H9 (cell line): ENCODE measurements around the gene NTRK3. TPM values are rescaled to one million over a fixed set of nuclear protein-coding genes. Genes with fewer than 3 reads are reported as not detected.
A peak's percentile ranks its signal among the peaks of the same experiment; 100 is the strongest.

Experiments
- DNase-seq: peaks from one replicate; pipeline ENCODE4 v3.0.0-alpha.2; 2017
- H2AFZ ChIP-seq: one replicate; pipeline ENCODE4 v1.6.1; 2013; ENCODE audit warnings: mild to moderate bottlenecking, low read length, control low read depth, moderate library complexity
- H2AK5ac ChIP-seq: 2 replicates; pipeline ENCODE4 v1.6.1; 2013; ENCODE audit warnings: low read length, control low read depth, mixed read lengths; ENCODE audit not compliant: insufficient read length
- H2BK120ac ChIP-seq: one replicate; pipeline ENCODE4 v1.6.1; 2013; ENCODE audit warnings: low read depth, mild to moderate bottlenecking, low read length, control low read depth, inconsistent platforms; ENCODE audit not compliant: poor library complexity, severe bottlenecking
- H2BK12ac ChIP-seq: 2 replicates; pipeline ENCODE4 v1.6.1; 2013; ENCODE audit warnings: low read length, control low read depth, mixed read lengths, low read depth; ENCODE audit not compliant: insufficient read length
- H2BK15ac ChIP-seq: 2 replicates; pipeline ENCODE4 v1.6.1; 2013; ENCODE audit warnings: low read depth, low read length, control low read depth
- H2BK20ac ChIP-seq: one replicate; pipeline ENCODE4 v1.6.1; 2013; ENCODE audit warnings: low read depth, mild to moderate bottlenecking, low read length, control low read depth, inconsistent platforms; ENCODE audit not compliant: poor library complexity, severe bottlenecking
- H2BK5ac ChIP-seq: 2 replicates; pipeline ENCODE4 v1.6.1; 2013; ENCODE audit warnings: low read length, control low read depth, mixed read lengths; ENCODE audit not compliant: insufficient read length
- H3K14ac ChIP-seq: 2 replicates; pipeline ENCODE4 v1.6.1; 2013; ENCODE audit warnings: low read length, control low read depth; ENCODE audit not compliant: insufficient read depth
- H3K18ac ChIP-seq: 2 replicates; pipeline ENCODE4 v1.6.1; 2013; ENCODE audit warnings: low read depth, mild to moderate bottlenecking, mixed read lengths, low read length, control low read depth; ENCODE audit not compliant: insufficient read length
- H3K23ac ChIP-seq: 2 replicates; pipeline ENCODE4 v1.6.1; 2013; ENCODE audit warnings: low read length, control low read depth, mixed read lengths, low read depth; ENCODE audit not compliant: insufficient read length
- H3K23me2 ChIP-seq: 2 replicates; pipeline ENCODE4 v1.6.1; 2013; ENCODE audit warnings: low read depth, mild to moderate bottlenecking, mixed read lengths, low read length, control low read depth; ENCODE audit not compliant: insufficient read length, poor library complexity, severe bottlenecking
- H3K27ac ChIP-seq: 2 replicates; pipeline ENCODE4 v1.5.1; 2013; ENCODE audit warnings: low read length, control low read depth, mixed read lengths, low read depth; ENCODE audit not compliant: insufficient read length
- H3K27me3 ChIP-seq: 2 replicates; pipeline ENCODE4 v1.6.1; 2013; ENCODE audit warnings: low read length, control low read depth, inconsistent platforms; ENCODE audit not compliant: insufficient read depth
- H3K4ac ChIP-seq: 2 replicates; pipeline ENCODE4 v1.6.1; 2013; ENCODE audit warnings: low read depth, mild to moderate bottlenecking, control low read depth, inconsistent platforms, low read length, moderate library complexity
- H3K4me1 ChIP-seq: 2 replicates; pipeline ENCODE4 v1.6.1; 2013; ENCODE audit warnings: low read length, control low read depth, inconsistent platforms; ENCODE audit not compliant: insufficient read depth
- H3K4me2 ChIP-seq: 2 replicates; pipeline ENCODE4 v1.6.1; 2013; ENCODE audit warnings: low read length, control low read depth, mixed read lengths; ENCODE audit not compliant: insufficient read length, insufficient read depth
- H3K56ac ChIP-seq: 2 replicates; pipeline ENCODE4 v1.6.1; 2013; ENCODE audit warnings: low read depth, mild to moderate bottlenecking, mixed read lengths, low read length, control low read depth; ENCODE audit not compliant: insufficient read length
- H3K79me1 ChIP-seq: 2 replicates; pipeline ENCODE4 v1.6.1; 2013; ENCODE audit warnings: low read depth, mild to moderate bottlenecking, moderate library complexity, low read length, control low read depth, inconsistent platforms; ENCODE audit not compliant: insufficient read depth, poor library complexity, severe bottlenecking
- H3K79me2 ChIP-seq: 2 replicates; pipeline ENCODE4 v1.6.1; 2013; ENCODE audit warnings: low read length, control low read depth, inconsistent platforms; ENCODE audit not compliant: insufficient read depth
- H3K9ac ChIP-seq: 2 replicates; pipeline ENCODE4 v1.6.1; 2013; ENCODE audit warnings: low read length, control low read depth, mixed read lengths; ENCODE audit not compliant: insufficient read length; ENCODE audit errors: extremely low read depth
- H3K9me3 ChIP-seq: one replicate; pipeline ENCODE4 v1.6.1; 2013; ENCODE audit warnings: low read depth, low read length, inconsistent platforms; ENCODE audit not compliant: control insufficient read depth
- H3T11ph ChIP-seq: one replicate; pipeline ENCODE4 v1.6.1; 2013; ENCODE audit warnings: mild to moderate bottlenecking, low read length, control low read depth, inconsistent platforms
- H4K20me1 ChIP-seq: one replicate; pipeline ENCODE4 v1.6.1; 2013; ENCODE audit not compliant: control insufficient read depth, insufficient read length, insufficient read depth
- H4K5ac ChIP-seq: 2 replicates; pipeline ENCODE4 v1.6.1; 2013; ENCODE audit warnings: low read depth, mild to moderate bottlenecking, mixed read lengths, low read length, control low read depth; ENCODE audit not compliant: insufficient read length
- H4K8ac ChIP-seq: replicated peaks from 2 replicates; pipeline ENCODE4 v1.6.1; 2013; ENCODE audit warnings: low read length, control low read depth, mixed read lengths, low read depth; ENCODE audit not compliant: insufficient read length
- H4K91ac ChIP-seq: 2 replicates; pipeline ENCODE4 v1.6.1; 2013; ENCODE audit warnings: low read depth, mild to moderate bottlenecking, moderate library complexity, mixed read lengths, low read length, control low read depth; ENCODE audit not compliant: insufficient read length
- H3K27ac Mint-ChIP-seq, 3 experiments: 2 replicates in 2 of 3; 3 replicates in 1 of 3; pipeline ENCODE4 v1.8.0; 2020 to 2021; ENCODE audit warnings: mixed read lengths in 3 of 3, mild to moderate bottlenecking in 1 of 3, moderate library complexity in 1 of 3
- H3K27me3 Mint-ChIP-seq: 2 replicates; pipeline ENCODE4 v1.8.0; 2021; ENCODE audit warnings: low read depth, mild to moderate bottlenecking, moderate library complexity, mixed read lengths
- H3K36me3 Mint-ChIP-seq, 3 experiments: 2 replicates in 2 of 3; 3 replicates in 1 of 3; pipeline ENCODE4 v1.8.0; 2020 to 2021; ENCODE audit warnings: low read depth in 3 of 3, mixed read lengths in 3 of 3; ENCODE audit not compliant: insufficient read depth in 1 of 3
- H3K4me1 Mint-ChIP-seq, 2 experiments: 2 replicates each; pipeline ENCODE4 v1.8.0; 2020; ENCODE audit warnings: mixed read lengths in 2 of 2
- H3K4me3 Mint-ChIP-seq, 2 experiments: 2 replicates in 1 of 2; 3 replicates in 1 of 2; pipeline ENCODE4 v1.8.0; 2020 to 2021; ENCODE audit warnings: mild to moderate bottlenecking in 2 of 2, mixed read lengths in 2 of 2, moderate library complexity in 1 of 2
- H3K9me3 Mint-ChIP-seq, 2 experiments: 2 replicates in 1 of 2; 3 replicates in 1 of 2; pipeline ENCODE4 v1.8.0; 2020; ENCODE audit warnings: mild to moderate bottlenecking in 2 of 2, mixed read lengths in 2 of 2, moderate library complexity in 1 of 2
- CTCF ChIP-seq: fragments of 200-600 bp; sonication (generic); conservative IDR thresholded peaks from 3 replicates; pipeline ENCODE4 v1.8.0; 2021; ENCODE audit warnings: antibody characterized with exemption, mild to moderate bottlenecking
- WGBS: extraction: QIAGEN DNeasy Blood & Tissue Kit; methylation state at CpG from one replicate; pipeline ENCODE4 v1.1.7; 2013; ENCODE audit warnings: missing lambda C conversion rate, low lambda C conversion rate, mixed read lengths; ENCODE audit not compliant: insufficient read length; ENCODE audit errors: extremely low coverage; 5-methylcytosine and 5-hydroxymethylcytosine counted together
- total RNA-seq: library from RNA; stranded (reverse); gene quantifications from 2 replicates; pipeline ENCODE4 v1.2.1, GENCODE V29; 2021

NTRK3 gene
- total RNA-seq, 1 experiment from 2014 or later = 2.5 TPM

- Mint-ChIP-seq H3K4me1 (peaks cover 8 to 12% of the 10 kb centered on the region in 2 experiments), H3K9me3 (peaks cover 0 to 3% of the 10 kb centered on the region in 2 experiments; a peak in 3 of 5 replicates), H3K36me3 (peaks cover 0 to 8% (median 3%) of the 10 kb centered on the region in 3 experiments; a peak in 3 of 7 replicates), H3K27me3 (peaks cover 11% of the 10 kb centered on the region), H3K27ac (no peak overlapping the region; a peak in 1 of 7 replicates), H3K4me3 (no peak overlapping the region)
- no peak overlapping the region for H4K5ac ChIP-seq
- no peak overlapping the region for H3K23ac ChIP-seq
- H2BK20ac ChIP-seq = no peak overlapping the region
- H3T11ph ChIP-seq = no peak overlapping the region
- no peak overlapping the region for H3K56ac ChIP-seq
- H3K4me2 ChIP-seq = no peak overlapping the region
- no peaks in the 10 kb centered on the region for H3K4me1 ChIP-seq
- H4K8ac ChIP-seq = no peak overlapping the region
- no peaks in the 10 kb centered on the region for H3K27me3 ChIP-seq
- H3K9ac ChIP-seq = no peak overlapping the region
- no peak overlapping the region for H2BK5ac ChIP-seq
- no peak overlapping the region for H2BK12ac ChIP-seq
- no peak overlapping the region for H3K4ac ChIP-seq
- H3K27ac ChIP-seq = no peak overlapping the region
- H3K23me2 ChIP-seq = peaks cover 4% of the 10 kb centered on the region
- H2BK120ac ChIP-seq = no peak overlapping the region
- H4K20me1 ChIP-seq = no peaks in the 10 kb centered on the region
- H3K9me3 ChIP-seq = no peaks in the 10 kb centered on the region
- H3K79me1 ChIP-seq = no peaks in the 10 kb centered on the region
- H2AK5ac ChIP-seq = no peak overlapping the region
- peak; percentile 35; the same call in 1 of the 3 replicates for TF ChIP-seq CTCF
- no CpG with 5 or more reads among the region's 5 CpGs for WGBS
- DNase-seq = peak; percentile 49
- H3K18ac ChIP-seq = no peak overlapping the region
- no peak overlapping the region for H2BK15ac ChIP-seq
- H4K91ac ChIP-seq = no peak overlapping the region
- H3K14ac ChIP-seq = no peak overlapping the region; the same call in 1 of the 2 replicates
- no peak overlapping the region for H2AFZ ChIP-seq
- no peaks in the 10 kb centered on the region for H3K79me2 ChIP-seq
Measured at GRCh38 chr15:88241060-88241459, 15.5 kb downstream of the NTRK3 start.
